Fibroblast of pulmonary artery (primary cell): ENCODE measurements around the gene AGAP1.
A peak's percentile ranks its signal among the peaks of the same experiment; 100 is the strongest.

ENCODE experiments used
- DNase-seq: peaks from one replicate; pipeline ENCODE4 v3.0.0-alpha.2; 2010; ENCODE audit warnings: low read depth
- H3K4me3 ChIP-seq: replicated peaks from 2 replicates; pipeline ENCODE4 v1.5.1; 2011; ENCODE audit warnings: low read depth, mild to moderate bottlenecking, control low read depth, low read length, moderate library complexity
- TF ChIP-seq, protein P1 (sequence below): IDR thresholded peaks from 2 replicates; pipeline ENCODE4 v1.5.1; 2011; ENCODE audit warnings: mild to moderate bottlenecking, control low read depth, low read length, inconsistent platforms; ENCODE audit errors: missing control alignments

AGAP1 gene

DNA sequence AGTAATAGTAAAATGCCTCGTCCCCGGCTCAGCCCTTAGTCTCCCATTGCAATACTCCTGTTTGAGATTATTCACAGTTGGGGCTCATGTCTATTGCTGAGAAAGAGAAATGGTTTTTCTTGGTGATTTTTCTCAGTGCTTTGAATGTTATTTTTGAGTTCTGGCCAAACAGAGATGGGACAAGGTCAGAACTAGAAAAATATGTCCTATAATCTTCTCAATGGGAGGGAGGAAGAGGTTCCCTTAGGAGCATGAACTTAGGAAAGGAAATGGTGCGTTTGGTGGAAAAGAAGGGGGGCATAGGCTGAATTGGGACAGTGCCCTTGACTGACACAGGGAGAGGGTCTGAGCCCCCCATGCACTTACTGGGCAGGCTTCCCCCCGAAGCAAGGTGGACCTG, 133.8 kb downstream of the AGAP1 start:
- no peak overlapping the region for H3K4me3 ChIP-seq
- TF ChIP-seq, protein P1, sequence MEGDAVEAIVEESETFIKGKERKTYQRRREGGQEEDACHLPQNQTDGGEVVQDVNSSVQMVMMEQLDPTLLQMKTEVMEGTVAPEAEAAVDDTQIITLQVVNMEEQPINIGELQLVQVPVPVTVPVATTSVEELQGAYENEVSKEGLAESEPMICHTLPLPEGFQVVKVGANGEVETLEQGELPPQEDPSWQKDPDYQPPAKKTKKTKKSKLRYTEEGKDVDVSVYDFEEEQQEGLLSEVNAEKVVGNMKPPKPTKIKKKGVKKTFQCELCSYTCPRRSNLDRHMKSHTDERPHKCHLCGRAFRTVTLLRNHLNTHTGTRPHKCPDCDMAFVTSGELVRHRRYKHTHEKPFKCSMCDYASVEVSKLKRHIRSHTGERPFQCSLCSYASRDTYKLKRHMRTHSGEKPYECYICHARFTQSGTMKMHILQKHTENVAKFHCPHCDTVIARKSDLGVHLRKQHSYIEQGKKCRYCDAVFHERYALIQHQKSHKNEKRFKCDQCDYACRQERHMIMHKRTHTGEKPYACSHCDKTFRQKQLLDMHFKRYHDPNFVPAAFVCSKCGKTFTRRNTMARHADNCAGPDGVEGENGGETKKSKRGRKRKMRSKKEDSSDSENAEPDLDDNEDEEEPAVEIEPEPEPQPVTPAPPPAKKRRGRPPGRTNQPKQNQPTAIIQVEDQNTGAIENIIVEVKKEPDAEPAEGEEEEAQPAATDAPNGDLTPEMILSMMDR = no peak
- DNase-seq = no peak

DNA sequence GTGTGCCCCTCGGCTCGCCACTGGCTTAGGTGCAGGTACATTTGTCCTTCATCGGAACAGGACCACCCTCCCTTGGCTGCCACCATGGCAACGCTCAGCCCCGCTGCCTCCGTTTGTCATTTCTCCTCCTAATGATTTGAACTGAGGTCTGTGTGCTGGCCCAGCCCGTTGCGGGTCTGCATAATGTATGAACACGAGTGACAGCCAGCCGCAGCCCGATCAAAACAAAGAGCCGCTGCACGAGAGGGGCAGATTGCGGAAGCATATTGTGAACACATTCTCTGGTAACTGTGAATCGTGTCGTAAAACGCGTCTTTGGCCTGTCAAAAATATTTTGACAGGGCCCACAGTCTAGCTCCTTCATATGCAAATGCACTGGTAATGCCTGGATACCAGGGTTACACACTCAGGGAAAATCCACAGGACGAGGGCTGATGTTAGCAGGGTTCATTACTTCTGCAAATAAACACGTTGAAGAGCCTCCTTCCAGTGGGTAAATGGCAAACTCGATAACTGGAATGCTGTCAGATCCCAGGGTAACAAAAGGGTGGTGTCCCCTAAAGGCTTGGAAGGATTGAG, 137.0 kb downstream of the AGAP1 start:
- TF ChIP-seq, protein P1 = no peak
- H3K4me3 ChIP-seq = no peak overlapping the region
- no peak for DNase-seq

DNA sequence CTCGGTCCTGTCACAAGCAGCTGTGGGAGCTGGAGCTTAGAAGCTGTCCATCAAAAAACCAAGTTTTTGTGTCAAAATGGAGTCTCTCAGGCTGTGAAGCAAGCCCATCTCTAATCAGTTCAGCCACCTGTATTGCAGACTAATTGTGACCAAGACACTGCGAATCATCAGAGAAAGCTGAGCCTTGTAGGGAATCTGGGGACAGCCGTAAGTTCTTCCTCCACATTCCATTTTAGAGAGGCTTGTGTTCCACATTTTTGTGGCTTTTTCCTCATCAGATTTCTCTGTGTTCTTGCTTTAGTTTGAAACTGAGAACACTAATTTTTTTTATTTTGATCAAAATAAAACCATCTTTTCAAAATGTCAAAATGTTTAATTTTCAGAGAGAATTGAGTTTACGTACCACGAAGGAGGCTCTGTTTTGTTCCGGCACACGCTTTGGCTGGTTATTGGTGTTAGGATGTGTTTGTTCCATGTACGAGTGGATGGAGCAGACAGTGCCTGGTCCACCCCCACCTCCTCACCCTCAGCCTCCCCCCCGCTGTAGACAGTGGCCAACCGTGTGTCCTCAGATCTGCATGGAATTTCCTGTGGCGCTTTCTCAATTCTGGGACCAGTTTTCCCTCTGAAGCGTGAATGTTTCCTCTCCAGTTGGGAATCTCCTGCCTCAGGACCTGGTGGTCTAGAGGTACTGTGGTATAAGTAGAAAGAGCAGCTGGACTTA, 140.8 kb downstream of the AGAP1 start:
- H3K4me3 ChIP-seq = no peak overlapping the region
- TF ChIP-seq, protein P1 = no peak
- DNase-seq = no peak

DNA sequence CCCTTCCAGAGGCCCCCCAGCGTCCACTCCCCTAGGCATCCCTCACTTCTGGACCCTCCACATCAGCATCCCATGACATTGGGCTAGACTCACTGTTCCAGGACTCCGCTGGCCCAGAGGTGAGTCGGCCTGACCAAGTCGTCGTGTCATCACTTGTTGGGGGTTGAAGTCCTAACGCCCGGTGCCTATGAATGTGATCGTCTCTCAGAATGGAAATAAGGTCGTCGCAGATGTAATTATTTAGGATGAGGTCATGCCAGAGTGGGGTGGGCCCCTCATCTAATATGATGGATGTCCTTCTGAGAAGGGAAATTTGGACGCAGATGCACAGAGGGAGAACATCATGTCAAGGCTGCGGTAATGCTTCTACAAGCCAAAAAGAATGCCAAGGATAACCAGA, 142.7 kb downstream of the AGAP1 start:
- H3K4me3 ChIP-seq = no peak overlapping the region
- DNase-seq = no peak
- TF ChIP-seq, protein P1 = no peak

DNA sequence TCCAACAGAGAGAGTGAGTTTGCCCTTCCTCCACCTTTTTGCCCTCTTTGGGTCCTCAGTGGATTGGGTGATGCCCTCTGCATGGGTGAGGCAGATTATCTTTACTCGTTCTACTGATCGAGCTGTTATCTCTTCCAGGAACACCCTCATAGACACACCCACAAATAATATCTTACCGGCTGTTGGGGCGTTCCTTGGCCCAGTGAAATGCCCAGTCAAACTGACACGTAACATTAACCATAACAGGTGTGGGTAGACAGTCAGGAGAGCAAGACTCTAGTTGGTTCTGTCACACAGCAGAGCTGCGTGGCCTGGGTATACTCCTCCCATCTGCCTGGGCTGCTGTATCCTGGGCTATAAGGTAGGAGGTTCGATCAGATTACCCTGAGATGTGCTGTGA, 144.1 kb downstream of the AGAP1 start:
- TF ChIP-seq, protein P1 = no peak
- H3K4me3 ChIP-seq = no peak overlapping the region
- no peak for DNase-seq

DNA sequence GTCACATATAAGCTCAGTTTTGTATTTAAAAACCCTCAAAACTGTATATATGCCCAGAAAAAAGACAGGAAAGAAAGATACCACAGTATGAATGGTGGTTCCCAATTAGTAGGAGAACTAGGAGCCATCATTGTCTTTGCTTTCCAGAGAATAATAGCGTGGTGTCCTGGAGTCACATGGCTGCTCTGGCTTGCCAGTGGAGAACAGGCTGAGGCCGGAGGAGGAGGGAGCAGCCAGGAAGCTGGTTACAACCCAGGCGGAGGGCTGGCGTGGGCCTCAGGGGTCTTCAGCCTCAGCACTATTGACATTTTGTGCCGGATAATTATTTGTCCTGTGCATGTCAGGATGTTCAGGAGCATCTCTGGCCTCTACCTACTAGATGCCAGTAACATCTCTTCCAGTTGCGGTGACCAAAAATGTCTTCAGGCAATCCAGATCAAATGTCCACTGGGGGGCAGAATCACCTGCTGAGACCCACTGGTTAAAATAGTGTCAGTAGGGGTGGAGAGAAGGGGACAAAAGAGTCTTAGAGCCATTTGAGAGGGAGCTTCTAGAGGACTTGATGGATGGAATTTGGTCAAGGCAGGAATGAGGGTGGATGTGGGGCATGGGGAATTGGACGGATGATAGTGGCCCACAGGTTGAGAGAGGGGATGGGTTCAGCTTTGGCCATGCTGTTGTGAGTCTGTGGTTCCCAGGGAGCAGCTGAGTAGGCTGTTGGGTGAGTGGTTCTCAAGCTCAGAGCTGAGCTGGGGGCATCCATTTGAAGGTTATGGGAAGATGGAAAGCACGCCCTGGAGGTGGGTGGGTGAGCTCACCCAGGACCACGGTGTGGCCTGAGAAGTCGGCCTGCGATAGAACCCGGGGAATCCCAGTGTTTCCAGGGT, 144.9 kb downstream of the AGAP1 start:
- no peak for DNase-seq
- no peak overlapping the region for H3K4me3 ChIP-seq
- TF ChIP-seq, protein P1 = peak; percentile 4
